Activated T-cell treated with anti-CD3 and anti-CD28 coated beads, Interleukin-2, amount 50 U/mL, for 1 hour (primary cell): ENCODE results near the gene WWOX.
"Not testable (repeated sequence)": the region's sequence is repeated elsewhere in the genome, so short reads cannot be mapped to it uniquely, and the experiment has no call there.

ENCODE experiments used
- DNase-seq: peaks from one replicate; pipeline ENCODE4 v3.0.0-alpha.2; 2020

The WWOX gene

DNA sequence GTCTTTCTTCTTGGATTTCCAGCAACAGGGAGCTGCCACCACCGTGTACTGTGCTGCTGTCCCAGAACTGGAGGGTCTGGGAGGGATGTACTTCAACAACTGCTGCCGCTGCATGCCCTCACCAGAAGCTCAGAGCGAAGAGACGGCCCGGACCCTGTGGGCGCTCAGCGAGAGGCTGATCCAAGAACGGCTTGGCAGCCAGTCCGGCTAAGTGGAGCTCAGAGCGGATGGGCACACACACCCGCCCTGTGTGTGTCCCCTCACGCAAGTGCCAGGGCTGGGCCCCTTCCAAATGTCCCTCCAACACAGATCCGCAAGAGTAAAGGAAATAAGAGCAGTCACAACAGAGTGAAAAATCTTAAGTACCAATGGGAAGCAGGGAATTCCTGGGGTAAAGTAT lies 1112.1 kb downstream of the WWOX start:
- DNase-seq: no peak

- no peak for DNase-seq
Observed at GRCh38 chr16:79212114-79212791, 1112.8 kb downstream of the WWOX start.

DNA sequence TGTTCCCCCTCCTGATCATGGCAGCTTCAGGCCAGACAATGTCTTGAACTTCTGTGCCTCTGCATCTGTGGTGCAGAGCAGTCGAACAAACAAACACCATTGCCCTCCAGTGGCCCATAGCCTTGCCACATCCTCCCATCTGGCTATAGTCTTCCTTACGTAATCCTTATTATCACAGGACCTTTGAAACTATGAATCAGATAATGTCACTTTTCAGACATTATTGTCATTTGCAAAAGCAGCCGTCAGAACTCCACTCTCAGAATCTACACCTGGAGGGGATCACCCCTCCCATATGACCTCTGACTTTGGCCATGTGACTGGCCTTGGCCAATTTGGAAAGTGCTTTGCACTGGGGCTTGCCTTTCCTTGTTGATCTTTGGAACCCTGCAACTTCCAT lies 1113.8 kb downstream of the WWOX start:
- no peak for DNase-seq

GRCh38 chr16:79215289-79215688 lies 1115.8 kb downstream of the WWOX start:
- no peak for DNase-seq

- no peak for DNase-seq
Observed at GRCh38 chr16:79217375-79218011, 1118.0 kb downstream of the WWOX start.

DNA sequence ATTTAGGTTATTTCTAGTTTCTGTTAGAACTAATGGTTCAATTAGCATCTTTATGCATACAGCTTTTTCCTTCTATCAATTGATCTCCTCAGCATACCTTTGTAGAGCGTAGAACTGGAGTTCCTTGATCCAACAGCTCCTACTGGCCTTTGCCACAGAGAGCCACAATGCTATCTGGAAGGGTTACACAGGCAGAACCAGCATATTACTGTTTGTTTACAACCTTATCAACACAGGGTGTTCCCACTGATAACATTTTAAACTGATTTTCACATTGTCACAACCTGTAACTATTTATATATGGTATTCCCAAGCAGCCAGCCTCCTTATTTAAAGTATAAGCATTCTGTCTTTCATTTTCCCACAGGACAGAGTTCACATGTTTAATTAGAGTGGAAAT lies 1118.9 kb downstream of the WWOX start:
- no peak for DNase-seq

GRCh38 chr16:79225994-79226393 lies 1126.5 kb downstream of the WWOX start:
- DNase-seq: not testable (repeated sequence)

GRCh38 chr16:79229361-79229760 lies 1129.9 kb downstream of the WWOX start:
- DNase-seq: no peak

DNA sequence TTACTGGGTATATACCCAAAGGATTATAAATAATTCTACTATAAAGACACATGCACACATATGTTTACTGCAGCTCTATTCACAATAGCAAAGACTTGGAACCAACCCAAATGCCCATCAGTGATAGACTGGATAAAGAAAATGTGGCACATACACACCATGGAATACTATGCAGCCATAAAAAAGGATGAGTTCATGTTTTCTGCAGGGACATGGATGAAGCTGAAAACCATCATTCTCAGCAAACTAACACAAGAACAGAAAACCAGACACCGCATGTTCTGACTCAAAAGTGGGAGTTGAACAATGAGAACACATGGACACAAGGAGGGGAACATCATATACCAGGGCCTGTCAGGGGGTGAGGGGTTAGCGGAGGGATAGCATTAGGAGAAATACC lies 1146.2 kb downstream of the WWOX start:
- not testable (repeated sequence) for DNase-seq

- no peak for DNase-seq
Observed at GRCh38 chr16:79247386-79247785, 1147.9 kb downstream of the WWOX start.

DNA sequence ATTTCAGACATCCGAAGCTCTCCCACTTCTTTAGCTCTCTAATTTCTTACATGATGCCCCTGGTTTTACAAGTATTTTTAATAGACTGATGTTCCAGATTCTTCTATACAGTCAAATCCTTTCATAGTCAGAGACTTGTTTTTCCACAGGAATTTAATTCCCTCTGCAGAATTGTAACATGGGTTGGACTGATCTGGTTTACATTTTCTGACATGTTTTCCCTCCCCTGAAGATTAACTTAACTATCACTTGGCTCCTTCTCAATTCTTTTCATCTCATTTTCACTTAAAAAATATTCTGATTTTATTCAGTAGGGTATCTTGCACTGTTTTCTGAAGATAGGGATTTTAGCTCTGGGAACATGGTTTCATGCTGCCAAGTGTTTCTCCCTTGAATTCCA lies 1148.9 kb downstream of the WWOX start:
- no peak for DNase-seq

DNA sequence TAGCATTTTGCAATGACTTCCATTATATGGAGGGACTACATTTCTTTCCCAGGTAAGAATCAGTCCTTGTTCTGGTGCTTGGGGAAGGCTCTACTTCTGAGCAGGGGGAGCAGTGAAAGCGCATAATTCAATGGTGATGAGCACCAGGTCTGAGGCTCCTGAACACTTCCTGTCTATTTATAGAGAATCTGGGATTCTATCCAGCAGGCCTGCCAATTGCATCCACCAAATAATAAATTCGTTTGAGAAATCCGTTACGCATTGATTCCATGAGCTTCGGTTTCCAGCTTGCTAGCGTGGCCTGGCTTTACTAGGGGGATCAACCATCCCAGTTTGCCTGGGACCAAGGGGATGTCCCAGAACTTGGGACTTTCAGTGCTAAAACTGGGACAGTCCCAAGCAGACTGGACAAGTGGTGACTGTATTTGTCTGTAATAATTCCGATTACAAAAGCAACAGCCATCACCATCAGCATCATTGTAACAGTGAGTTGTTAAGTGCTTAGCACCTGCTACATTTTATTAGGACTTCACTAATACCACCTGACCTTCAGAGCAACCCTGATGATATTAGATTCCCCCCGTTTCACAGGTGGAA lies 1151.1 kb downstream of the WWOX start:
- DNase-seq: no peak

GRCh38 chr16:79253100-79253631 lies 1153.7 kb downstream of the WWOX start:
- DNase-seq: no peak

- no peak for DNase-seq
Observed at GRCh38 chr16:79257953-79258490, 1158.6 kb downstream of the WWOX start.

DNA sequence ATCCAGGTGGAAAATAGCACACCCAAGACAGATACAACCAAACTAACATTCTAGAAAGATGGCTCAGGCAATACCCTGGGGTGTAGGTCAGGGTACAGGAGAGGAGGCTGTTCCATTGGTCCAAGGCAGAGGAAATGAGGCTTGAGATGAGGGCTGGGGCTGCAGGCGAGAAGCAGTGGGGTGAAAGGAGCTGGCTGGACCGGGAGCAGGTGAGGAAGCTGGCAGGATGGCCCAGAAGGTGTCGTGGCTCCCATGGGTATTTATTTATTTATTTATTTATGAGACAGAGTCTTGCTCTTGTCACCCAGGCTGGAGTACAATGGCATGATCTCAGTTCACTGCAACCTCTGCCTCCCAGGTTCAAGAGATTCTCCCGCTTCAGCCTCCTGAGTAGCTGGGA lies 1161.4 kb downstream of the WWOX start:
- DNase-seq: not testable (repeated sequence)

GRCh38 chr16:79261481-79261940 lies 1162.1 kb downstream of the WWOX start:
- peak; percentile 48 for DNase-seq

DNA sequence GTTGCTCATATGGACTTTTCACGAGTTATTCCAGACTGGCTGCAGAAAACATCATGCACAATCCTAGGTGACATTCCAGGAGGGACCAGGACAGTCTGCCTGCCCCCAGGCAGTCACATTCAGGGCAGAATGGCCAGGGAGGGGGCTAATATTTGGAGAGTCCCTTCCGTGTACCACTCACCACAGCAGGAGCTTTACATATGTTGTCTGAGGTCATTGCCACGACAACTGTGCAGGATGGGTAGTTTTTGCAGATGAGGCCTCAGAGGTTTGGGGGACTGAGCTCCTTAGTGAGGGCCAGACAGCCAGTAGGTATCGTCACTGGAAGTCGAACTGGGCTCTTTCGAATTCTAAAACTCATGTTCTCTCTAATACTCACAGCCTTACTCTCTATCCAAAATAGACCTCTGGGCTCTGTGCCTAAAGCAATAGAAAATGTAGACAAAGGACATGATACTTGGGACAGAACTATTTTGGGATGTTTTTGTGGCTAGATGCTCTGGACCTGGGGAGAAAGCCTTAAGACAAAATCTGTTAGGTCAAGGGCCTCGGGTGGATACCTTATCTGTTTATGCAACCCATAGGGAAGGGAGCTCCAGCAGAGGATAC lies 1162.6 kb downstream of the WWOX start:
- no peak for DNase-seq
